ENCODE results near the gene OR4N2. TPM values are rescaled to one million over a fixed set of nuclear protein-coding genes. Genes with fewer than 3 reads are reported as not detected.

OR4N2 gene
- polyA plus RNA-seq, 1 donor (not counting 4 experiments of a cell fraction or from before 2014, with no cell fraction given) = not detected

- no peaks in the 10 kb centered on the region for H3K79me2 ChIP-seq (ENCODE audit: control insufficient read depth, insufficient read depth, low read length)
- TF ChIP-seq CTCF (optimal IDR thresholded peaks at IDR 0.05 in 1 of 3, IDR thresholded peaks at IDR 0.05 in 1 of 3, conservative IDR thresholded peaks at IDR 0.05 in 1 of 3; ENCODE audit: extremely low read depth in 1 of 3, insufficient read depth in 2 of 3, low read length in 3 of 3) = no peak
- no peak for TF ChIP-seq EZH2 (IDR thresholded peaks at IDR 0.05; ENCODE audit: low read length)
- H3K27ac ChIP-seq (ENCODE audit: control insufficient read depth, insufficient read depth, low read length) = no peak overlapping the region
- no peak overlapping the region for H3K9ac ChIP-seq (ENCODE audit: control insufficient read depth, extremely low read depth, insufficient read depth, low read length)
- no peak overlapping the region for H2AFZ ChIP-seq (ENCODE audit: control insufficient read depth, low read length)
- no peaks in the 10 kb centered on the region for H4K20me1 ChIP-seq (ENCODE audit: control insufficient read depth, extremely low read depth, insufficient read depth, low read length)
- H3K4me3 ChIP-seq (ENCODE audit: control insufficient read depth in 2 of 3, extremely low read depth in 1 of 3, insufficient read depth in 2 of 3, low read depth in 1 of 3, low read length in 3 of 3) = no peak overlapping the region
- no peaks in the 10 kb centered on the region for H3K9me1 ChIP-seq (ENCODE audit: control insufficient read depth, extremely low read depth, insufficient read depth, low read length)
- no peaks in the 10 kb centered on the region for H3K36me3 ChIP-seq (ENCODE audit: control insufficient read depth in 2 of 2, extremely low read depth in 1 of 2, insufficient read depth in 2 of 2, low read length in 2 of 2)
- peaks cover 5% of the 10 kb centered on the region for H3K9me3 ChIP-seq (ENCODE audit: control insufficient read depth, low read depth, low read length)
- H3K4me1 ChIP-seq (ENCODE audit: control insufficient read depth, extremely low read depth, insufficient read depth, low read length) = no peaks in the 10 kb centered on the region
- H3K27me3 ChIP-seq (ENCODE audit: control insufficient read depth, extremely low read depth, insufficient read depth, low read length) = no peaks in the 10 kb centered on the region
- H3K4me2 ChIP-seq (ENCODE audit: control insufficient read depth, extremely low read depth, insufficient read depth, low read depth, low read length) = no peak overlapping the region
- FAIRE-seq (no peak), DNase-seq (ENCODE audit: low read depth, low spot score) (no peak)
- dilution Hi-C loops (cut with MboI; ENCODE audit: extremely low pct_ligation_motif_present, low sequenced_read_pairs) = no loop called here
These were observed 69.6 kb downstream of the OR4N2 start for GRCh38 chr14:19873178-19873577.

GRCh38 chr14:19874842-19875241, 71.3 kb downstream of the OR4N2 start, which contains the start of gene OR4K2:
Gene OR4K2 (plus strand): TSS chr14:19875142. CDS start chr14:19876268, 1,126 bp downstream.
- Histone ChIP-seq H3K9me1 (ENCODE audit: control insufficient read depth, extremely low read depth, insufficient read depth, low read length) (no peaks in the 10 kb centered on the region), H3K4me2 (ENCODE audit: control insufficient read depth, extremely low read depth, insufficient read depth, low read depth, low read length) (no peak within 1 kb of the TSS), H3K36me3 (ENCODE audit: control insufficient read depth in 2 of 2, extremely low read depth in 1 of 2, insufficient read depth in 2 of 2, low read length in 2 of 2) (no peaks in the 10 kb centered on the region), H2AFZ (ENCODE audit: control insufficient read depth, low read length) (no peak within 1 kb of the TSS), H3K4me3 (ENCODE audit: control insufficient read depth in 2 of 3, extremely low read depth in 1 of 3, insufficient read depth in 2 of 3, low read depth in 1 of 3, low read length in 3 of 3) (no peak within 1 kb of the TSS), H3K79me2 (ENCODE audit: control insufficient read depth, insufficient read depth, low read length) (no peaks in the 10 kb centered on the region), H4K20me1 (ENCODE audit: control insufficient read depth, extremely low read depth, insufficient read depth, low read length) (no peaks in the 10 kb centered on the region), H3K9ac (ENCODE audit: control insufficient read depth, extremely low read depth, insufficient read depth, low read length) (no peak within 1 kb of the TSS), H3K9me3 (ENCODE audit: control insufficient read depth, low read depth, low read length) (peaks cover 5% of the 10 kb centered on the region), H3K4me1 (ENCODE audit: control insufficient read depth, extremely low read depth, insufficient read depth, low read length) (no peaks in the 10 kb centered on the region), H3K27me3 (ENCODE audit: control insufficient read depth, extremely low read depth, insufficient read depth, low read length) (no peaks in the 10 kb centered on the region), H3K27ac (ENCODE audit: control insufficient read depth, insufficient read depth, low read length) (no peak within 1 kb of the TSS)
- dilution Hi-C loops (cut with MboI; ENCODE audit: extremely low pct_ligation_motif_present, low sequenced_read_pairs) = no loop called here
- DNase-seq (ENCODE audit: low read depth, low spot score) = no peak
- no peak for FAIRE-seq
- TF ChIP-seq CTCF (optimal IDR thresholded peaks at IDR 0.05 in 1 of 3, IDR thresholded peaks at IDR 0.05 in 1 of 3, conservative IDR thresholded peaks at IDR 0.05 in 1 of 3; ENCODE audit: extremely low read depth in 1 of 3, insufficient read depth in 2 of 3, low read length in 3 of 3) (no peak), EZH2 (IDR thresholded peaks at IDR 0.05; ENCODE audit: low read length) (no peak)

Data from keratinocyte (primary cell).